Endothelial cell of umbilical vein (primary cell): Measurements from ENCODE around the gene C9orf72. TPM values are rescaled to one million over a fixed set of nuclear protein-coding genes. Genes with fewer than 3 reads are reported as not detected.

Experiments
- BruUV-seq: library from RNA; stranded (reverse); fragments of 400-500 nt; replicated peaks from 2 replicates; lab custom pipeline; 2021; lab: Mats Ljungman, UMichigan
- CTCF ChIA-PET: fragments of 300-600, 350-600 bp; sonication (Branson Sonifier 250); formaldehyde crosslinking; loops from one replicate; lab custom pipeline; 2021; ENCODE audit warnings: antibody characterized with exemption, inconsistent platforms; lab: Charles Lee
- POLR2A ChIA-PET: fragments of 300-600, 350-600 bp; sonication (Branson Sonifier 250); formaldehyde crosslinking; loops from one replicate; lab custom pipeline; 2021; ENCODE audit warnings: antibody characterized with exemption, inconsistent platforms; lab: Charles Lee
- DNase-seq: peaks from one replicate; pipeline ENCODE4 v3.0.0-alpha.2; 2011; ENCODE audit warnings: low read depth, low spot score
- FAIRE-seq: peaks from 2 replicates; lab custom pipeline; 2011; peaks lifted over from hg19 to GRCh38; lab: Jason Lieb, UNC
- H2AFZ ChIP-seq: 2 replicates; pipeline ENCODE4 v1.6.0; 2012; ENCODE audit warnings: low read depth, low read length, control low read depth, inconsistent platforms
- H3K27ac ChIP-seq: 2 replicates; pipeline ENCODE4 v1.5.1; 2011; ENCODE audit warnings: low read depth, mild to moderate bottlenecking, control low read depth, low read length, moderate library complexity; ENCODE audit not compliant: insufficient read depth
- H3K27me3 ChIP-seq, 2 experiments: 2 replicates each; pipeline versions ENCODE4 v1.6.0 to v1.6.1; 2011; ENCODE audit warnings: low read length in 2 of 2, mixed read lengths in 1 of 2; ENCODE audit not compliant: control insufficient read depth in 2 of 2, insufficient read depth in 2 of 2
- H3K36me3 ChIP-seq, 2 experiments: 2 replicates in 1 of 2; 3 replicates in 1 of 2; pipeline ENCODE4 v1.5.1; 2011; ENCODE audit warnings: low read length in 2 of 2, mild to moderate bottlenecking in 1 of 2, moderate library complexity in 1 of 2; ENCODE audit not compliant: control insufficient read depth in 2 of 2, insufficient read depth in 2 of 2; ENCODE audit errors: extremely low read depth in 1 of 2
- H3K4me1 ChIP-seq: 3 replicates; pipeline ENCODE4 v1.5.1; 2011; ENCODE audit warnings: mild to moderate bottlenecking, low read length; ENCODE audit not compliant: control insufficient read depth, insufficient read depth; ENCODE audit errors: extremely low read depth
- H3K4me2 ChIP-seq: 2 replicates; pipeline ENCODE4 v1.6.1; 2011; ENCODE audit warnings: low read length, control low read depth, mixed read lengths; ENCODE audit not compliant: insufficient read depth
- H3K4me3 ChIP-seq, 3 experiments: fragments of 200-600 bp in 1 of 3; sonication (generic), shearing (Covaris generic) in 1 of 3; replicated peaks in 1 of 3; 2 replicates each; pipeline ENCODE4 v1.5.1; 2011 to 2016; ENCODE audit warnings: control low read depth in 3 of 3, low read length in 3 of 3, mild to moderate bottlenecking in 2 of 3, inconsistent platforms in 1 of 3, low read depth in 1 of 3, moderate library complexity in 1 of 3; ENCODE audit not compliant: insufficient read depth in 1 of 3
- H3K79me2 ChIP-seq: 2 replicates; pipeline ENCODE4 v1.6.0; 2012; ENCODE audit warnings: low read length, inconsistent platforms; ENCODE audit not compliant: control insufficient read depth, insufficient read depth
- H3K9ac ChIP-seq: replicated peaks from 2 replicates; pipeline ENCODE3; 2011; ENCODE audit warnings: low read length, control low read depth; ENCODE audit not compliant: insufficient read depth; ENCODE audit errors: extremely low read depth
- H3K9me1 ChIP-seq: replicated peaks from 3 replicates; pipeline ENCODE4 v1.6.0; 2011; ENCODE audit warnings: mild to moderate bottlenecking, low read length; ENCODE audit not compliant: control insufficient read depth, insufficient read depth; ENCODE audit errors: extremely low read depth
- H3K9me3 ChIP-seq: replicated peaks from 2 replicates; pipeline ENCODE4 v1.5.1; 2012; ENCODE audit warnings: low read length, inconsistent platforms; ENCODE audit not compliant: control insufficient read depth, insufficient read depth
- H4K20me1 ChIP-seq: replicated peaks from 2 replicates; pipeline ENCODE3; 2011; ENCODE audit warnings: mild to moderate bottlenecking, low read length; ENCODE audit not compliant: control insufficient read depth, insufficient read depth; ENCODE audit errors: extremely low read depth
- CTCF ChIP-seq, 2 donors: IDR thresholded peaks; 1 replicate in 1 of 2; 2 replicates in 1 of 2; pipeline ENCODE4 v1.5.1; 2011; ENCODE audit warnings: low read length in 2 of 2, mild to moderate bottlenecking in 2 of 2, moderate library complexity in 2 of 2, control low read depth in 1 of 2, inconsistent platforms in 1 of 2, low read depth in 1 of 2; ENCODE audit not compliant: insufficient read depth in 1 of 2; ENCODE audit errors: extremely low read depth in 1 of 2
- EZH2 ChIP-seq: IDR thresholded peaks from 2 replicates; pipeline ENCODE4 v1.6.1; 2012; ENCODE audit warnings: borderline replicate concordance, low read depth, mild to moderate bottlenecking, moderate library complexity, low read length, inconsistent platforms; ENCODE audit not compliant: severe bottlenecking
- FOS ChIP-seq: IDR thresholded peaks from 2 replicates; pipeline ENCODE4 v1.6.1; 2011; ENCODE audit warnings: mild to moderate bottlenecking, low read length, moderate library complexity, borderline replicate concordance; ENCODE audit not compliant: insufficient read depth
- GATA2 ChIP-seq: IDR thresholded peaks from 2 replicates; pipeline ENCODE4 v1.7.0; 2011; ENCODE audit warnings: low read depth, mild to moderate bottlenecking, moderate library complexity, mixed read lengths, low read length; ENCODE audit not compliant: insufficient read length, insufficient read depth
- JUN ChIP-seq: IDR thresholded peaks from 2 replicates; pipeline ENCODE4 v1.6.1; 2011; ENCODE audit warnings: borderline replicate concordance, low read depth; ENCODE audit not compliant: insufficient read length, insufficient read depth
- MAX ChIP-seq: IDR thresholded peaks from 2 replicates; pipeline ENCODE4 v1.6.1; 2011; ENCODE audit not compliant: insufficient read depth, insufficient read length
- MYC ChIP-seq: IDR thresholded peaks from one replicate; pipeline ENCODE4 v1.6.1; 2011; ENCODE audit warnings: mild to moderate bottlenecking, low read depth, low read length
- POLR2A ChIP-seq: IDR thresholded peaks from 2 replicates; pipeline ENCODE4 v1.6.1; 2012; ENCODE audit warnings: low read depth, mild to moderate bottlenecking, control low read depth, low read length
- POLR2AphosphoS5 ChIP-seq: IDR thresholded peaks from 2 replicates; pipeline ENCODE4 v1.6.1; 2012; ENCODE audit warnings: low read depth, mild to moderate bottlenecking, control low read depth, low read length, moderate library complexity; ENCODE audit not compliant: insufficient read depth
- dilution Hi-C: fragments of 300-500 bp; cut with MboI; formaldehyde crosslinking; loops from one replicate; pipeline ENCODE4 v1.15.0; 2019; ENCODE audit warnings: low sequenced_read_pairs; ENCODE audit not compliant: extremely low pct_ligation_motif_present
- intact Hi-C: fragments of 100-400 bp; cut with micrococcal nuclease; formaldehyde crosslinking; loops from one replicate; pipeline ENCODE4 v1.10.0; 2022
- polyA plus RNA-seq, 4 experiments: library from polyadenylated mRNA; depleted of rRNA in 3 of 4; stranded (reverse) in 3 of 4; unstranded in 1 of 4; fragments of >200 nt; gene quantifications; 2 replicates each; pipeline versions ENCODE4 v1.2.1 to v1.2.3, GENCODE V29; 2011 to 2012; ENCODE audit warnings: missing spikeins in 1 of 4
- total RNA-seq: library from RNA; stranded (reverse); gene quantifications from 2 replicates; pipeline ENCODE4 v1.2.3, GENCODE V29; 2021

Gene C9orf72
- total and polyA plus RNA-seq, 2 donors (not counting 3 experiments of a cell fraction or from before 2014, with no cell fraction given), result 2.7 to 7.3 TPM

GRCh38 chr9:27591093-27591492 lies 17.8 kb upstream of the C9orf72 start:
- BruUV-seq, result no TSS peak
- dilution Hi-C loops, result no loop called here

More at GRCh38 chr9:27591093-27591492, 17.8 kb upstream of the C9orf72 start:
- CTCF ChIA-PET, result no interaction called here
- TF ChIP-seq CTCF (IDR thresholded peaks at IDR 0.05; ENCODE audit: extremely low read depth in 1 of 2, insufficient read depth in 1 of 2, low read depth in 1 of 2, low read length in 2 of 2), result no peak
- TF ChIP-seq EZH2, result no peak
- no peak for TF ChIP-seq POLR2A
- no peak for TF ChIP-seq MYC
- no peak for TF ChIP-seq GATA2
- TF ChIP-seq MAX, result no peak
- no peak for TF ChIP-seq FOS
- TF ChIP-seq JUN, result no peak
- TF ChIP-seq POLR2AphosphoS5, result no peak
- intact Hi-C loops, result no loop called here
- H4K20me1 ChIP-seq, result no peaks in the 10 kb centered on the region
- no peak overlapping the region for H2AFZ ChIP-seq
- H3K27ac ChIP-seq, result no peak overlapping the region
- no peaks in the 10 kb centered on the region for H3K4me1 ChIP-seq
- H3K79me2 ChIP-seq, result no peaks in the 10 kb centered on the region
- H3K36me3 ChIP-seq, result no peaks in the 10 kb centered on the region
- no peak overlapping the region for H3K9ac ChIP-seq
- no peaks in the 10 kb centered on the region for H3K9me1 ChIP-seq
- POLR2A ChIA-PET, result no interaction called here
- FAIRE-seq (no peak), DNase-seq (no peak)
- no peak overlapping the region for H3K4me2 ChIP-seq
- H3K27me3 ChIP-seq, result no peaks in the 10 kb centered on the region
- no peaks in the 10 kb centered on the region for H3K9me3 ChIP-seq
- no peak overlapping the region for H3K4me3 ChIP-seq
